ENCODE data around the gene CAMTA1. TPM values are rescaled to one million over a fixed set of nuclear protein-coding genes. Genes with fewer than 3 reads are reported as not detected.

CAMTA1 gene
- total RNA-seq, 1 experiment from 2014 or later, result 50.3 TPM

GRCh38 chr1:7654725-7655124 lies 869.5 kb downstream of the CAMTA1 start:
- intact Hi-C loops (cut with micrococcal nuclease; ENCODE audit: unreplicated experiment), result no loop called here
- BruUV-seq (replicated peaks), result no TSS peak
- Mint-ChIP-seq H3K27ac (ENCODE audit: unreplicated experiment) (no peak overlapping the region), H3K27me3 (ENCODE audit: unreplicated experiment) (peaks cover 14% of the 10 kb centered on the region), H3K4me1 (ENCODE audit: low read depth, unreplicated experiment) (no peaks in the 10 kb centered on the region), H3K4me3 (ENCODE audit: low read depth, unreplicated experiment) (no peak overlapping the region), H3K9me3 (ENCODE audit: low read depth, unreplicated experiment) (peaks cover 7% of the 10 kb centered on the region), H3K36me3 (ENCODE audit: insufficient read depth, unreplicated experiment) (no peaks in the 10 kb centered on the region)
- DNase-seq, result no peak
- CTCF ChIA-PET, result no interaction called here
- TF ChIP-seq CTCF (IDR thresholded peaks at IDR 0.05; ENCODE audit: unreplicated experiment), result no peak

GRCh38 chr1:7655354-7655753 lies 870.1 kb downstream of the CAMTA1 start:
- no peaks in the 10 kb centered on the region for H3K4me1 Mint-ChIP-seq (ENCODE audit: low read depth, unreplicated experiment)
- DNase-seq, result no peak
- H3K9me3 Mint-ChIP-seq (ENCODE audit: low read depth, unreplicated experiment), result peaks cover 7% of the 10 kb centered on the region
- no peak for TF ChIP-seq CTCF (IDR thresholded peaks at IDR 0.05; ENCODE audit: unreplicated experiment)
- CTCF ChIA-PET, result no interaction called here
- H3K4me3 Mint-ChIP-seq (ENCODE audit: low read depth, unreplicated experiment), result no peak overlapping the region
- intact Hi-C loops (cut with micrococcal nuclease; ENCODE audit: unreplicated experiment), result no loop called here
- H3K27me3 Mint-ChIP-seq (ENCODE audit: unreplicated experiment), result peaks cover 12% of the 10 kb centered on the region
- H3K27ac Mint-ChIP-seq (ENCODE audit: unreplicated experiment), result no peak overlapping the region
- BruUV-seq (replicated peaks), result no TSS peak
- H3K36me3 Mint-ChIP-seq (ENCODE audit: insufficient read depth, unreplicated experiment), result no peaks in the 10 kb centered on the region

- CTCF ChIA-PET, result no interaction called here
- Mint-ChIP-seq H3K27ac (ENCODE audit: unreplicated experiment) (no peak overlapping the region), H3K4me3 (ENCODE audit: low read depth, unreplicated experiment) (no peak overlapping the region), H3K36me3 (ENCODE audit: insufficient read depth, unreplicated experiment) (no peaks in the 10 kb centered on the region), H3K9me3 (ENCODE audit: low read depth, unreplicated experiment) (peaks cover 7% of the 10 kb centered on the region), H3K27me3 (ENCODE audit: unreplicated experiment) (peaks cover 17% of the 10 kb centered on the region), H3K4me1 (ENCODE audit: low read depth, unreplicated experiment) (no peaks in the 10 kb centered on the region)
- no peak for TF ChIP-seq CTCF (IDR thresholded peaks at IDR 0.05; ENCODE audit: unreplicated experiment)
- intact Hi-C loops (cut with micrococcal nuclease; ENCODE audit: unreplicated experiment), result no loop called here
- DNase-seq, result no peak
- no TSS peak for BruUV-seq (replicated peaks)
These were observed 871.4 kb downstream of the CAMTA1 start for GRCh38 chr1:7656557-7657215.

- no peak for TF ChIP-seq CTCF (IDR thresholded peaks at IDR 0.05; ENCODE audit: unreplicated experiment)
- CTCF ChIA-PET, result interaction anchor here (1.1 kb wide), 1 partner anchor 10 kb away, joined by 3 read pairs; no protein-coding TSS in a partner anchor
- H3K27me3 Mint-ChIP-seq (ENCODE audit: unreplicated experiment), result peaks cover 25% of the 10 kb centered on the region
- H3K27ac Mint-ChIP-seq (ENCODE audit: unreplicated experiment), result no peak overlapping the region
- peaks cover 7% of the 10 kb centered on the region for H3K9me3 Mint-ChIP-seq (ENCODE audit: low read depth, unreplicated experiment)
- H3K36me3 Mint-ChIP-seq (ENCODE audit: insufficient read depth, unreplicated experiment), result no peaks in the 10 kb centered on the region
- intact Hi-C loops (cut with micrococcal nuclease; ENCODE audit: unreplicated experiment), result no loop called here
- no peaks in the 10 kb centered on the region for H3K4me1 Mint-ChIP-seq (ENCODE audit: low read depth, unreplicated experiment)
- DNase-seq, result no peak
- H3K4me3 Mint-ChIP-seq (ENCODE audit: low read depth, unreplicated experiment), result no peak overlapping the region
- BruUV-seq (replicated peaks), result no TSS peak
These were observed 872.2 kb downstream of the CAMTA1 start for GRCh38 chr1:7657287-7658016.
